C4-2B (cell line): ENCODE data around the gene GOSR2.

Experiments
- H3K27ac ChIP-seq: fragments of 450-650 bp; 2 replicates; pipeline ENCODE4 v1.5.1; 2017
- ZFX ChIP-seq: fragments of 450-650 bp; IDR thresholded peaks from 2 replicates; pipeline ENCODE4 v1.6.1; 2017
- TF ChIP-seq, protein P1 (sequence below): fragments of 450-650 bp; conservative IDR thresholded peaks from 2 replicates; pipeline ENCODE4 v1.5.1; 2017; ENCODE audit warnings: mild to moderate bottlenecking

Gene GOSR2

DNA sequence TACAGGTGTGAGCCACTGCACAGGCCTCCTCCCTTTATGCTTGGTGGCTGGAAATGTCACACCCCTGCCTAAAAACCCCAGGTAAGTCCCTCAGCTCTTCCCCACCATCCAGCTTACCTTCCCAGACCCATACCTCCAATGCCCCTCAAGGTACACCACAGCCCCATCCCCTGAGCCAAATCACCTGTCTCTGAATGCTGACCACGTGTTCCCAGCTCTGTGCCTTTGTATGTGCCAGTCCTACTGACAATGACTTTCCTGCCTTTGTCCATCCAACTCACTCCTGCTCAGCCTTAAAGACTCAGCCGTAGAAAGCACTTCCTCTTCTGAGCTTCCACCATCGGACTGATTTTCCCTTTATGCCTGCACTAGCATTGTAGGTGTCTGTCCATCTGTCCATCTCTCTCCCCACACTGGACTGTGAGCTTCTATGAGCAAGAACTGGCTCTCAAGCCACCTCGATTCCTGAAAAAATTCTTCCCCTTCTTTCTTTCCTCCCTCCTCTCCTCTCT, 30.7 kb upstream of the GOSR2 start:
- no peak overlapping the region for H3K27ac ChIP-seq
- no peak for TF ChIP-seq ZFX
- TF ChIP-seq, protein P1, sequence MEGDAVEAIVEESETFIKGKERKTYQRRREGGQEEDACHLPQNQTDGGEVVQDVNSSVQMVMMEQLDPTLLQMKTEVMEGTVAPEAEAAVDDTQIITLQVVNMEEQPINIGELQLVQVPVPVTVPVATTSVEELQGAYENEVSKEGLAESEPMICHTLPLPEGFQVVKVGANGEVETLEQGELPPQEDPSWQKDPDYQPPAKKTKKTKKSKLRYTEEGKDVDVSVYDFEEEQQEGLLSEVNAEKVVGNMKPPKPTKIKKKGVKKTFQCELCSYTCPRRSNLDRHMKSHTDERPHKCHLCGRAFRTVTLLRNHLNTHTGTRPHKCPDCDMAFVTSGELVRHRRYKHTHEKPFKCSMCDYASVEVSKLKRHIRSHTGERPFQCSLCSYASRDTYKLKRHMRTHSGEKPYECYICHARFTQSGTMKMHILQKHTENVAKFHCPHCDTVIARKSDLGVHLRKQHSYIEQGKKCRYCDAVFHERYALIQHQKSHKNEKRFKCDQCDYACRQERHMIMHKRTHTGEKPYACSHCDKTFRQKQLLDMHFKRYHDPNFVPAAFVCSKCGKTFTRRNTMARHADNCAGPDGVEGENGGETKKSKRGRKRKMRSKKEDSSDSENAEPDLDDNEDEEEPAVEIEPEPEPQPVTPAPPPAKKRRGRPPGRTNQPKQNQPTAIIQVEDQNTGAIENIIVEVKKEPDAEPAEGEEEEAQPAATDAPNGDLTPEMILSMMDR: no peak

DNA sequence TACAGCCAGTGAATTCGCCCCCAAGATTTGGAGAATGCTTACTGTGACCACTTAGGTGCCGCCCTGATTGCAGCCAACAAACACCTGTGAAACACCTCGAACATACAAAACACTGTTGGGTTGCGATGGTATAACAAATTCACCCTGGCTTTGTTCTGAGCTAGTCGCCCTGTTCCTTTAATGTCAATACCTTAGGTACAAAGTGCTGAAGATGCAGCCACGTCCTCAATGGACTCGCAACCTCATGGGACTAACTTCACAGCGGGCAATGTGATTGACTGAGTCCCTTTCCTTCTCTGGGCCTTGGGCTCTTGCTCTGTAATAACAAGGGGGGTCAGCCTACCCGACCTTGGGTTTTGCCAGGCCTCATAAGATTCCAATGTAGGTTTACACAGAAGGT, 28.9 kb upstream of the GOSR2 start:
- no peak overlapping the region for H3K27ac ChIP-seq
- TF ChIP-seq, protein P1: no peak
- TF ChIP-seq ZFX: no peak

DNA sequence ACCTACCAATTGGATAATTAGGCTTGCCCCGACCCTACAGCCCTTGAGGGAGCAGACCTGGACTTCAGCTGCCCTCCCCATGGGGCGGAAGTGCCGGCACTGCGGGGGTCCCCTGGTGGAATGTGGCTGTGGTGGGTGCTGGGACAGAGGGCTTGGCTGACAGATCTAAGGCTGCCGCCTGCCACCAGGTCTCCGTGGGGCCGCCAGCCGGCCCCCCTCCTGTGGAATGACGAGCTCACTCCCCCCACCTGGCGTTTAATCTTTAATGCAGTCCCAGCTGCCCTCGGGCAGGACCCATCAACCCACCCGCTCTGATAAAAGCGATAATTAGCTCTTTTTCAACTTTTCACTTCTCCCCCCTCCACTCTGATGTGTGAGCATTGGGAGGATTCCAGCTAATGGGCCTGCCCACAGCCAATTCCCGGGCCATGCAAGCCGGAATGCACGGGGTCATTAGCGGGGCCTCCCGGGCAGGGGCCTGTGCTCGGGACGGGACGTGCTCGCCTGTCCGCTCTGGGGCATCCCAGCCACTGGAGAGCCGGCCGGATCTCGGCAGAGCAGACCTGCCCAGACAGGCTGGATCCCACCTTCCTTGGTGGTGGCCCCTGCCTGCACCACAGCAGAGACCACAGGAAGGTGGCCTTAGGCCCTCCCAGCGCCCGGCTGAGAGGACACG, 28.3 kb upstream of the GOSR2 start:
- no peak overlapping the region for H3K27ac ChIP-seq
- no peak for TF ChIP-seq ZFX
- TF ChIP-seq, protein P1: no peak

DNA sequence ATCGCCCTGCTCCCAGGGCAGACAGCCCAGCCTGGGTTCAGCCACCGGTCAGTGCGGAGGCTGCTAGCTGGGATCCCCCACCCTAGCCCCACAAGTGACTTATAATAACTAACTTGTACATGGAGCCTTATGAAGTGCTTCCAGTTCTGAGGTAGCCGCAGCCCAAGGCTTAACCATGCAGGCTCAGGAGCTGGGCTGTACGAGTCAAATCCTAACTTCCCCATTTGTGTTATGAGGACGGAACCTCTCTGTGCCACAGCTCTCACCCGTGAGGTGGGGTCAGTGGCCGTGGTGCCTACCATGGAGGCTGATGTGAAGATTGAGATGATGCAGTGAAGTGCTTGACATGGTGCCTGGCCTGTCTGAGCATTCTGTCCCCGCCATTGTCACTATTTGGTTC, 27.8 kb upstream of the GOSR2 start:
- TF ChIP-seq, protein P1: no peak
- no peak for TF ChIP-seq ZFX
- H3K27ac ChIP-seq: no peak overlapping the region

DNA sequence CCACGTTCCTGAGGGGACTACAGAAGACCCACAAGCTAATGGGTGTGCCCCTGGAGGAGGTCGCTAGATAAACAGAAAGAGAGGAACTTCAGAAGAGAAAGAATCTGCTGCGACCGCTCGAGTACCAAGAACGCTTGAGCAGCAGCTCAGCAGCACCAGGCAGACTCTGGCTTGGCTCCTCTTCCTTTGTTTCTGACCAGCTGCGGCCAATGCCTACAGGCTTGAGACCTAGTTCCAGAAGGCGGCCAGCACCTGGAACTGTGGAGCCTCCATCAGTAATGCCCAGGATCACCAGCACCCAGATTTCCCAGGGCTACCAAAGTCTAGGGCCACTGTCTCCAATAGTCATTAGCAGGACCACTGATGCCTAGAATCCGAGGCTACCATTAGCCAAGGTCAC, 26.0 kb upstream of the GOSR2 start:
- no peak for TF ChIP-seq ZFX
- TF ChIP-seq, protein P1: no peak
- no peak overlapping the region for H3K27ac ChIP-seq

DNA sequence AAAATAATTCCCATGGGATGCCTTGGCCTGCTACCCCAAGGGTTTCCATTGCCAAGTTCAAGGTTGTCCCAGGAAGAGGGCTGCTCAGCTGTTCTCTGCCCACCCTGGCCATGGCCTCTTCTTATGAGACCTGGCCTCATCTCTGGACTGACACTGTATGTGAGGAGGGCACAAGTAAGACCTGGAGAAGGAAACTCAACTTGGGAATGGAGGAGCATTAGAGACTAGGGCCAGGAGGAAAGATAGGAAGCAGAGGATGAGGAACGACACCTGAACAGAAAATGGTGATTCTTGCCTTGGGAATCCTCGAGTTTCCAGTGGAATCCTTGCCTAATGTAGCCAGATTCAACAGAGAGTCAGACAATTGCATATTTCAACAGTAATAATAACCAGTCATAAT, 24.6 kb upstream of the GOSR2 start:
- no peak overlapping the region for H3K27ac ChIP-seq
- no peak for TF ChIP-seq ZFX
- TF ChIP-seq, protein P1: no peak

DNA sequence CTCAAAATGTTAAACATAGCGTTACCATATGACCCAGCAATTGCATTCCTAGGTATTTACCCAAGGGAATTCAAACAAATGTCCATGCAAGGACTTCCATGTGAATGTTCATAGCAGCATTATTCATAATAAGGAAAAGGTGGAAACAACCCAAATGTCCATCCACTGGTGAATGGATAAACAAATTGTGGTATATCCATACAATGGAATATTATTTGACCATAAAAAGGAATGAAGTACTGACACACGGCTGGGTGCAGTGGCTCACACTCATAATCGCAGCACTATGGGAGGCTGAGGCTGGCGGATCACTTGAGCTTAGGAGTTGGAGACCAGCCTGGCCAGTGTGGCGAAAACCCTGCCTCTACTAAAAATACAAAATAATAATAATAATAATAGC, 24.1 kb upstream of the GOSR2 start:
- no peak overlapping the region for H3K27ac ChIP-seq
- no peak for TF ChIP-seq ZFX
- TF ChIP-seq, protein P1: no peak
